Measurements from ENCODE around the gene TSPAN16. TPM values are rescaled to one million over a fixed set of nuclear protein-coding genes. Genes with fewer than 3 reads are reported as not detected.
"Not testable (repeated sequence)": the region's sequence is repeated elsewhere in the genome, so short reads cannot be mapped to it uniquely, and the experiment has no call there.

The TSPAN16 gene
- total RNA-seq, 2 experiments from 2014 or later, result not detected

- no peak overlapping the region for H2AFZ ChIP-seq (ENCODE audit: low read length)
- H3K9me3 ChIP-seq (ENCODE audit: low read length), result no peaks in the 10 kb centered on the region
- H3K36me3 ChIP-seq (ENCODE audit: insufficient read depth, low read length), result no peaks in the 10 kb centered on the region
- TF ChIP-seq CTCF (conservative IDR thresholded peaks at IDR 0.05; ENCODE audit: low read length) (no peak), EZH2phosphoT487 (IDR thresholded peaks at IDR 0.05; ENCODE audit: borderline replicate concordance, low read depth, low read length) (no peak)
- no peak overlapping the region for H3K4me2 ChIP-seq (ENCODE audit: low read length)
- CTCF ChIA-PET (ENCODE audit: unreplicated experiment), result no interaction called here
- no peak for DNase-seq (ENCODE audit: low spot score)
- H4K20me1 ChIP-seq (ENCODE audit: insufficient read depth, low read length), result no peaks in the 10 kb centered on the region
- H3K79me2 ChIP-seq (ENCODE audit: insufficient read depth, low read depth, low read length), result no peaks in the 10 kb centered on the region
- POLR2A ChIA-PET, result interaction anchor here (1.1 kb wide), 1 partner anchor 33 kb away, joined by 3 read pairs; no protein-coding TSS in a partner anchor
- H3K27ac ChIP-seq (ENCODE audit: low read depth, low read length, poor library complexity, severe bottlenecking), result no peak overlapping the region
- H3K4me1 ChIP-seq (ENCODE audit: insufficient read depth, low read length, poor library complexity, severe bottlenecking), result no peaks in the 10 kb centered on the region
- no TSS peak for BruUV-seq (replicated peaks)
- H3K4me3 ChIP-seq (ENCODE audit: low read depth, low read length, poor library complexity, severe bottlenecking), result no peak overlapping the region
- H3K9me2 ChIP-seq (ENCODE audit: insufficient read depth, low read length), result no peaks in the 10 kb centered on the region
- intact Hi-C loops (cut with micrococcal nuclease; ENCODE audit: unreplicated experiment), result no loop called here
These were observed 9.0 kb downstream of the TSPAN16 start for GRCh38 chr19:11304936-11305335.

- CTCF ChIA-PET (ENCODE audit: unreplicated experiment), result interaction anchor here (1.0 kb wide), 1 partner anchor 69 kb away, joined by 3 read pairs; the partner anchor contains the start of gene SWSAP1
- H3K4me3 ChIP-seq (ENCODE audit: low read depth, low read length, poor library complexity, severe bottlenecking), result no peak overlapping the region
- H3K4me1 ChIP-seq (ENCODE audit: insufficient read depth, low read length, poor library complexity, severe bottlenecking), result no peaks in the 10 kb centered on the region
- TF ChIP-seq EZH2phosphoT487 (IDR thresholded peaks at IDR 0.05; ENCODE audit: borderline replicate concordance, low read depth, low read length), result no peak
- TF ChIP-seq CTCF (conservative IDR thresholded peaks at IDR 0.05; ENCODE audit: low read length), result no peak
- no peaks in the 10 kb centered on the region for H3K36me3 ChIP-seq (ENCODE audit: insufficient read depth, low read length)
- no peaks in the 10 kb centered on the region for H4K20me1 ChIP-seq (ENCODE audit: insufficient read depth, low read length)
- intact Hi-C loops (cut with micrococcal nuclease; ENCODE audit: unreplicated experiment), result no loop called here
- no peaks in the 10 kb centered on the region for H3K9me2 ChIP-seq (ENCODE audit: insufficient read depth, low read length)
- H3K9me3 ChIP-seq (ENCODE audit: low read length), result no peaks in the 10 kb centered on the region
- H3K27ac ChIP-seq (ENCODE audit: low read depth, low read length, poor library complexity, severe bottlenecking), result no peak overlapping the region
- H2AFZ ChIP-seq (ENCODE audit: low read length), result no peak overlapping the region
- no peaks in the 10 kb centered on the region for H3K79me2 ChIP-seq (ENCODE audit: insufficient read depth, low read depth, low read length)
- H3K4me2 ChIP-seq (ENCODE audit: low read length), result no peak overlapping the region
- no peak for DNase-seq (ENCODE audit: low spot score)
- POLR2A ChIA-PET, result no interaction called here
- no TSS peak for BruUV-seq (replicated peaks)
These were observed 10.4 kb downstream of the TSPAN16 start for GRCh38 chr19:11306337-11306736.

GRCh38 chr19:11320278-11320995 is 24.5 kb downstream of the TSPAN16 start:
- BruUV-seq (replicated peaks); H3K9me2 ChIP-seq (ENCODE audit: insufficient read depth, low read length); H3K4me2 ChIP-seq (ENCODE audit: low read length); H3K79me2 ChIP-seq (ENCODE audit: insufficient read depth, low read depth, low read length); H4K20me1 ChIP-seq (ENCODE audit: insufficient read depth, low read length); H2AFZ ChIP-seq (ENCODE audit: low read length); H3K9me3 ChIP-seq (ENCODE audit: low read length); H3K27ac ChIP-seq (ENCODE audit: low read depth, low read length, poor library complexity, severe bottlenecking); H3K36me3 ChIP-seq (ENCODE audit: insufficient read depth, low read length); H3K4me3 ChIP-seq (ENCODE audit: low read depth, low read length, poor library complexity, severe bottlenecking); intact Hi-C loops (cut with micrococcal nuclease; ENCODE audit: unreplicated experiment): not testable (repeated sequence)
- ChIA-PET CTCF (ENCODE audit: unreplicated experiment) (interaction anchor here (0.6 kb wide), 1 partner anchor 27 kb away, joined by 4 read pairs; no protein-coding TSS in a partner anchor), POLR2A (interaction anchor here (1.1 kb wide), 1 partner anchor 55 kb away, joined by 4 read pairs; the partner anchor contains the start of gene SWSAP1)
- peaks cover 14% of the 10 kb centered on the region for H3K4me1 ChIP-seq (ENCODE audit: insufficient read depth, low read length, poor library complexity, severe bottlenecking)
- peak; percentile 29 for DNase-seq (ENCODE audit: low spot score)

Measured in OCI-LY7 (cell line).